GM12878 (cell line): ENCODE results near the gene COL5A1. TPM values are rescaled to one million over a fixed set of nuclear protein-coding genes. Genes with fewer than 3 reads are reported as not detected.

Experiments
- ATAC-seq: fragments of 200-7000 bp; cut with Tn5 transposase; 3 replicates; pipeline ENCODE4 v1.9.1; 2020; ENCODE audit warnings: mild to moderate bottlenecking, moderate library complexity
- BruUV-seq: library from RNA; stranded (reverse); fragments of 400-500 nt; replicated peaks from 2 replicates; lab custom pipeline; 2021; lab: Mats Ljungman, UMichigan
- CTCF ChIA-PET: fragments of 300-600 bp; sonication (Branson Sonifier 250); formaldehyde crosslinking; extraction: SDS; loops from one replicate; lab custom pipeline; 2021; ENCODE audit warnings: inconsistent platforms; lab: Yijun Ruan, JAX
- POLR2A ChIA-PET: fragments of 350-600 bp; formaldehyde crosslinking; extraction: SDS; loops from one replicate; lab custom pipeline; 2021; ENCODE audit warnings: inconsistent platforms; lab: Charles Lee
- RAD21 ChIA-PET: fragments of 300-600 bp; sonication (Branson Sonifier 250); formaldehyde crosslinking; loops from one replicate; lab custom pipeline; 2023; ENCODE audit warnings: antibody characterized with exemption; ENCODE audit not compliant: unreplicated experiment; lab: Charles Lee
- SMC1A ChIA-PET: fragments of 300-600 bp; sonication (Branson Sonifier 250); formaldehyde crosslinking; loops from one replicate; lab custom pipeline; 2023; ENCODE audit not compliant: unreplicated experiment, uncharacterized antibody; lab: Charles Lee
- DNase-seq: peaks from one replicate; pipeline ENCODE4 v3.0.0-alpha.2; 2011; ENCODE audit warnings: low read depth, low spot score
- FAIRE-seq: peaks from 3 replicates; lab custom pipeline; 2011; peaks lifted over from hg19 to GRCh38; lab: Jason Lieb, UNC
- H2AFZ ChIP-seq: 2 replicates; pipeline ENCODE4 v1.6.0; 2011; ENCODE audit warnings: low read depth, low read length, control low read depth; ENCODE audit not compliant: control insufficient read depth
- H3K27ac ChIP-seq: 2 replicates; pipeline ENCODE4 v1.5.1; 2011; ENCODE audit warnings: control low read depth; ENCODE audit not compliant: control insufficient read depth, insufficient read depth
- H3K27me3 ChIP-seq, 2 experiments: replicated peaks in 1 of 2; 2 replicates each; pipeline versions ENCODE4 v1.6.0 to v1.6.1; 2011; ENCODE audit warnings: low read length in 1 of 2; ENCODE audit not compliant: control insufficient read depth in 2 of 2, insufficient read depth in 2 of 2
- H3K36me3 ChIP-seq, 2 experiments: 2 replicates each; pipeline ENCODE4 v1.5.1; 2011; ENCODE audit warnings: low read length in 1 of 2; ENCODE audit not compliant: control insufficient read depth in 2 of 2, insufficient read depth in 2 of 2
- H3K4me1 ChIP-seq: 2 replicates; pipeline ENCODE4 v1.6.1; 2011; ENCODE audit warnings: mild to moderate bottlenecking, low read length, moderate library complexity, mixed read lengths; ENCODE audit not compliant: control insufficient read depth, insufficient read depth
- H3K4me2 ChIP-seq: 2 replicates; pipeline ENCODE4 v1.6.0; 2011; ENCODE audit warnings: control low read depth; ENCODE audit not compliant: control insufficient read depth, insufficient read depth
- H3K4me3 ChIP-seq: fragments of 200-600 bp; sonication (generic); 2 replicates; pipeline ENCODE4 v1.5.1; 2016
- H3K79me2 ChIP-seq: 2 replicates; pipeline ENCODE4 v1.6.0; 2011; ENCODE audit warnings: low read length; ENCODE audit not compliant: control insufficient read depth, insufficient read depth
- H3K9ac ChIP-seq: 2 replicates; pipeline ENCODE4 v1.8.0; 2011; ENCODE audit warnings: low read length, control low read depth, mixed read lengths; ENCODE audit not compliant: control insufficient read depth, insufficient read depth
- H3K9me3 ChIP-seq: replicated peaks from 3 replicates; pipeline ENCODE4 v1.5.1; 2011; ENCODE audit warnings: mild to moderate bottlenecking, low read length; ENCODE audit not compliant: control insufficient read depth, insufficient read depth
- H4K20me1 ChIP-seq: 2 replicates; pipeline ENCODE4 v1.6.0; 2011; ENCODE audit not compliant: control insufficient read depth, insufficient read depth
- BACH1 ChIP-seq: fragments of 450-650 bp; IDR thresholded peaks from 2 replicates; pipeline ENCODE4 v1.6.1; 2017; ENCODE audit warnings: mild to moderate bottlenecking, borderline replicate concordance
- EP300 ChIP-seq, 2 experiments: fragments of 150-350 bp in 1 of 2; IDR thresholded peaks; 2 replicates each; pipeline ENCODE4 v1.6.1; 2011 to 2012; ENCODE audit warnings: low read depth in 2 of 2, low read length in 2 of 2, borderline replicate concordance in 1 of 2, improper control_type of control experiment in 1 of 2, inconsistent platforms in 1 of 2; ENCODE audit not compliant: control insufficient read depth in 1 of 2
- FOXK2 ChIP-seq: fragments of 450-650 bp; IDR thresholded peaks from 2 replicates; pipeline ENCODE4 v1.6.1; 2017; ENCODE audit warnings: mild to moderate bottlenecking, moderate library complexity
- GABPA ChIP-seq: IDR thresholded peaks from 2 replicates; pipeline ENCODE4 v1.6.1; 2014; ENCODE audit warnings: antibody characterized with exemption, low read depth, mild to moderate bottlenecking, inconsistent platforms
- GATAD2B ChIP-seq: fragments of 450-650 bp; conservative IDR thresholded peaks from 2 replicates; pipeline ENCODE4 v1.6.1; 2017; ENCODE audit warnings: low read depth, mild to moderate bottlenecking, moderate library complexity
- NFYB ChIP-seq: IDR thresholded peaks from 2 replicates; pipeline ENCODE4 v1.6.1; 2011; ENCODE audit warnings: low read depth, mild to moderate bottlenecking, low read length, improper control_type of control experiment, moderate library complexity; ENCODE audit not compliant: insufficient read depth
- PAX8 ChIP-seq: fragments of 450-650 bp; IDR thresholded peaks from 2 replicates; pipeline ENCODE4 v1.6.1; 2017; ENCODE audit warnings: mild to moderate bottlenecking, moderate library complexity
- POLR2AphosphoS2 ChIP-seq: IDR thresholded peaks from 2 replicates; pipeline ENCODE4 v1.6.1; 2011; ENCODE audit warnings: low read depth, mild to moderate bottlenecking, low read length, improper control_type of control experiment, moderate library complexity
- POLR2AphosphoS5 ChIP-seq: IDR thresholded peaks from 2 replicates; pipeline ENCODE4 v1.6.1; 2011; ENCODE audit warnings: mild to moderate bottlenecking, low read length, inconsistent platforms
- SMAD1 ChIP-seq: fragments of 450-650 bp; IDR thresholded peaks from 2 replicates; pipeline ENCODE4 v1.6.1; 2018; ENCODE audit warnings: mild to moderate bottlenecking, low read depth; ENCODE audit not compliant: partially characterized antibody
- SRF ChIP-seq, 2 experiments: IDR thresholded peaks; 2 replicates each; pipeline ENCODE4 v1.6.1; 2011; ENCODE audit warnings: low read depth in 2 of 2, low read length in 2 of 2, mild to moderate bottlenecking in 1 of 2, moderate library complexity in 1 of 2
- USF1 ChIP-seq: IDR thresholded peaks from 2 replicates; pipeline ENCODE4 v1.6.1; 2011; ENCODE audit warnings: borderline replicate concordance, low read depth, mild to moderate bottlenecking, moderate library complexity, mixed read lengths, low read length; ENCODE audit not compliant: insufficient read depth; ENCODE audit errors: extremely low read length
- ZNF207 ChIP-seq: fragments of 450-650 bp; IDR thresholded peaks from 2 replicates; pipeline ENCODE4 v1.6.1; 2014; ENCODE audit warnings: antibody characterized with exemption, mild to moderate bottlenecking, borderline replicate concordance
- ZNF384 ChIP-seq: IDR thresholded peaks from 2 replicates; pipeline ENCODE4 v1.6.1; 2012; ENCODE audit warnings: low read depth, mild to moderate bottlenecking, low read length, improper control_type of control experiment, borderline replicate concordance
- ZNF622 ChIP-seq: fragments of 450-650 bp; IDR thresholded peaks from 2 replicates; pipeline ENCODE4 v1.6.1; 2017; ENCODE audit warnings: mild to moderate bottlenecking, inconsistent platforms
- WGBS: methylation state at CpG from one replicate; pipeline ENCODE4 v1.1.6; 2016; ENCODE audit warnings: low lambda C conversion rate; ENCODE audit not compliant: insufficient replicate concordance, insufficient coverage; ENCODE audit errors: missing lambda C conversion rate; 5-methylcytosine and 5-hydroxymethylcytosine counted together
- in situ Hi-C: fragments of 300-500 bp; cut with MboI; formaldehyde crosslinking; loops from 9 replicates; pipeline ENCODE4 v1.14.3; 2018; ENCODE audit warnings: mixed read lengths
- intact Hi-C: fragments of 100-400 bp; cut with micrococcal nuclease; formaldehyde crosslinking; loops from one replicate; pipeline ENCODE4 v1.14.2; 2022; ENCODE audit not compliant: unreplicated experiment
- polyA plus RNA-seq, 11 experiments: library from polyadenylated mRNA; depleted of rRNA in 4 of 11; unstranded in 6 of 11; stranded (reverse) in 5 of 11; fragments of >200 nt; fragmentation: Nextera tagmentation in 4 of 11; fragmentation: Illumina TruSeq in 1 of 11; extraction: Ambion mirVana in 4 of 11; extraction: Trizol in 1 of 11; gene quantifications; 1 replicate in 1 of 11; 2 replicates in 10 of 11; pipeline versions ENCODE4 v1.2.1 to v1.2.3, GENCODE V29; 2011 to 2016; ENCODE audit warnings: inconsistent platforms in 2 of 11, missing spikeins in 2 of 11, low read depth in 1 of 11
- total RNA-seq, 4 experiments: library from RNA; depleted of rRNA in 3 of 4; stranded (reverse); fragments of >200 nt in 3 of 4; fragmentation: Illumina TruSeq in 1 of 4; extraction: Trizol in 1 of 4; gene quantifications; 2 replicates each; pipeline versions ENCODE4 v1.2.1 to v1.2.3, GENCODE V29; 2013 to 2021
- TF ChIP-seq, protein P1 (sequence below): fragments of 150-350 bp; IDR thresholded peaks from 2 replicates; pipeline ENCODE4 v1.6.1; 2016; ENCODE audit warnings: low read depth, low read length

Gene COL5A1
- total and polyA plus RNA-seq, 10 of the 15 experiments (the other 5 are each of a cell fraction or from before 2014, with no cell fraction given), result under 0.01 to 0.15 (median 0.13) TPM; not detected in 4

DNA sequence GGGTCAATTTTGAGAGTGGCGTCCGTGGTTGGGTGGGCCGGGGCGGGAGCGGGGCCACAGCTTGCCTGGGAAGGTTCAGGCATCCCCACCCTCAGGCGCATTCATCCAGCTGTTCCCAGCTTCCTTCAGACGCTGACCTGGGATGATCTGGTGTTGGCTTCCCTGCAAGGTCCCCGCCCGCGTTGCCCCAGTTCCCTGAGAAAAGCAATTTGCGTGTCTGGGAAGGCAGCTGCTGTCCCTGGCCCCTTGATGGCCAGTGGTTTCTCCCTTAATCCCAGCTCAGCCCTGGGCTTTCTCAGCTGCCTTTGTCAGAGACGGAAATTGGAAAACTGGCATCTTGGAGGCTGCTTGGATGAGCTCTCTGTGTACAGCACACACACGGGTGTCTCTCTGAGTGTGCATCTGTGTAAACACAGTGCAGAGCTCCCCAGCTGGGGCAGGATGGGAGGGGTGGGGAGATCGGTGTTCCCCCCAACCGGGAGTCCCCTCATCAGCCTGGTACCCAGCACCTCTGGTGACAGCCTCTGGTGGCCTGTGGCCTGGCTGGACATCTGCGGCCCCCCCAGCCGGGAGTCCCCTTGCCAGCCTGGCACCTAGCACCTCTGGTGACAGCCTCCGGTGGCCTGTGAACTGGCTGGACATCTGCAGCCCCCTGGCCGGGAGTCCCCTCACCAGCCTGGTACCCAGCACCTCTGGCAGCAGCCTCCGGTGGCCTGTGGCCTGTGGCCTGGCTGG lies 94.0 kb downstream of the COL5A1 start:
- Histone ChIP-seq H3K36me3 (no peaks in the 10 kb centered on the region), H3K9ac (no peak overlapping the region), H3K9me3 (no peaks in the 10 kb centered on the region), H4K20me1 (no peaks in the 10 kb centered on the region), H2AFZ (no peak overlapping the region), H3K4me1 (no peaks in the 10 kb centered on the region), H3K4me2 (no peak overlapping the region), H3K4me3 (no peak overlapping the region), H3K27me3 (no peaks in the 10 kb centered on the region), H3K79me2 (no peaks in the 10 kb centered on the region), H3K27ac (no peak overlapping the region)
- FAIRE-seq, result no peak
- DNase-seq, result no peak
- ChIA-PET CTCF (no interaction called here), RAD21 (no interaction called here), SMC1A (interaction anchor here (1.4 kb wide), 1 partner anchor 123 kb away, joined by 3 read pairs; no protein-coding TSS in a partner anchor)
- no TSS peak for BruUV-seq
- intact Hi-C loops, result loop anchor here (5.0 kb wide), 1 partner anchor 288 kb away; no protein-coding TSS in a partner anchor
- WGBS, result 29% methylated on average over 18 of the region's 20 CpGs
- in situ Hi-C loops, result no loop called here
- no peak for ATAC-seq
- TF ChIP-seq BACH1 (no peak), ZNF207 (no peak), POLR2AphosphoS5 (no peak), EP300 (IDR thresholded peaks at IDR 0.05; ENCODE audit: borderline replicate concordance in 1 of 2, control insufficient read depth in 1 of 2, low read depth in 2 of 2, low read length in 2 of 2) (no peak), SMAD1 (no peak), SRF (IDR thresholded peaks at IDR 0.05; ENCODE audit: low read depth in 2 of 2, low read length in 2 of 2) (no peak), NFYB (no peak), ZNF622 (no peak), FOXK2 (no peak), GATAD2B (no peak), GABPA (no peak), ZNF384 (no peak), USF1 (no peak), PAX8 (no peak), POLR2AphosphoS2 (no peak)
- TF ChIP-seq, protein P1, sequence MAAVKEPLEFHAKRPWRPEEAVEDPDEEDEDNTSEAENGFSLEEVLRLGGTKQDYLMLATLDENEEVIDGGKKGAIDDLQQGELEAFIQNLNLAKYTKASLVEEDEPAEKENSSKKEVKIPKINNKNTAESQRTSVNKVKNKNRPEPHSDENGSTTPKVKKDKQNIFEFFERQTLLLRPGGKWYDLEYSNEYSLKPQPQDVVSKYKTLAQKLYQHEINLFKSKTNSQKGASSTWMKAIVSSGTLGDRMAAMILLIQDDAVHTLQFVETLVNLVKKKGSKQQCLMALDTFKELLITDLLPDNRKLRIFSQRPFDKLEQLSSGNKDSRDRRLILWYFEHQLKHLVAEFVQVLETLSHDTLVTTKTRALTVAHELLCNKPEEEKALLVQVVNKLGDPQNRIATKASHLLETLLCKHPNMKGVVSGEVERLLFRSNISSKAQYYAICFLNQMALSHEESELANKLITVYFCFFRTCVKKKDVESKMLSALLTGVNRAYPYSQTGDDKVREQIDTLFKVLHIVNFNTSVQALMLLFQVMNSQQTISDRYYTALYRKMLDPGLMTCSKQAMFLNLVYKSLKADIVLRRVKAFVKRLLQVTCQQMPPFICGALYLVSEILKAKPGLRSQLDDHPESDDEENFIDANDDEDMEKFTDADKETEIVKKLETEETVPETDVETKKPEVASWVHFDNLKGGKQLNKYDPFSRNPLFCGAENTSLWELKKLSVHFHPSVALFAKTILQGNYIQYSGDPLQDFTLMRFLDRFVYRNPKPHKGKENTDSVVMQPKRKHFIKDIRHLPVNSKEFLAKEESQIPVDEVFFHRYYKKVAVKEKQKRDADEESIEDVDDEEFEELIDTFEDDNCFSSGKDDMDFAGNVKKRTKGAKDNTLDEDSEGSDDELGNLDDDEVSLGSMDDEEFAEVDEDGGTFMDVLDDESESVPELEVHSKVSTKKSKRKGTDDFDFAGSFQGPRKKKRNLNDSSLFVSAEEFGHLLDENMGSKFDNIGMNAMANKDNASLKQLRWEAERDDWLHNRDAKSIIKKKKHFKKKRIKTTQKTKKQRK, result no peak
- TF ChIP-seq, all 136 proteins: peak for 0
- POLR2A ChIA-PET, result no interaction called here
